Heart left ventricle (tissue), 16 donors: Measurements from ENCODE around the gene IL1RL2. TPM values are rescaled to one million over a fixed set of nuclear protein-coding genes. Genes with fewer than 3 reads are reported as not detected.

Experiments used
- ATAC-seq, 4 donors: fragments of 200-7000 bp; cut with Tn5 transposase; one replicate each; pipeline ENCODE4 v1.9.1; 2020 to 2022; ENCODE audit warnings: moderate library complexity in 4 of 4, mild to moderate bottlenecking in 3 of 4, moderate number of reproducible peaks in 1 of 4
- DNase-seq, 5 donors: peaks; one replicate each; pipeline ENCODE4 v3.0.0-alpha.2; 2020
- H3K27ac ChIP-seq, 12 donors: fragments of 200-600 bp; sonication (generic) in 4 of 12; one replicate each; pipeline versions ENCODE4 v1.5.0 to v1.8.0; 2016 to 2022; ENCODE audit warnings: mild to moderate bottlenecking in 2 of 12
- H3K27me3 ChIP-seq, 9 donors: fragments of 200-600 bp; sonication (generic) in 2 of 9; one replicate each; pipeline versions ENCODE4 v1.5.1 to v1.8.0; 2016 to 2022; ENCODE audit warnings: mild to moderate bottlenecking in 3 of 9
- H3K36me3 ChIP-seq, 9 donors: fragments of 200-600 bp; sonication (generic) in 2 of 9; one replicate each; pipeline versions ENCODE4 v1.5.0 to v1.8.0; 2018 to 2022; ENCODE audit warnings: mild to moderate bottlenecking in 2 of 9
- H3K4me1 ChIP-seq, 12 donors: fragments of 200-600 bp; sonication (generic) in 4 of 12; one replicate each; pipeline versions ENCODE4 v1.5.0 to v1.8.0; 2016 to 2022; ENCODE audit warnings: mild to moderate bottlenecking in 3 of 12
- H3K4me3 ChIP-seq, 12 donors: fragments of 200-600 bp; sonication (generic) in 4 of 12; one replicate each; pipeline versions ENCODE4 v1.5.0 to v1.8.0; 2017 to 2022; ENCODE audit warnings: mild to moderate bottlenecking in 9 of 12, moderate library complexity in 4 of 12
- H3K9me3 ChIP-seq, 12 donors: fragments of 200-600 bp; sonication (generic) in 4 of 12; one replicate each; pipeline versions ENCODE4 v1.5.0 to v1.8.0; 2016 to 2022; ENCODE audit warnings: mild to moderate bottlenecking in 1 of 12
- CTCF ChIP-seq, 12 donors: fragments of 200-600 bp; sonication (generic) in 4 of 12; IDR thresholded peaks; one replicate each; pipeline versions ENCODE4 v1.5.0 to v1.8.0; 2018 to 2022; ENCODE audit warnings: antibody characterized with exemption in 12 of 12, mild to moderate bottlenecking in 5 of 12
- POLR2A ChIP-seq, 2 donors: fragments of 450-650 bp; IDR thresholded peaks; one replicate each; pipeline ENCODE4 v1.6.1; 2017; ENCODE audit warnings: antibody characterized with exemption in 2 of 2, mild to moderate bottlenecking in 2 of 2, moderate library complexity in 2 of 2
- WGBS, 4 donors: extraction: QIAGEN DNeasy Blood & Tissue Kit in 2 of 4; methylation state at CpG; one replicate each; pipeline versions ENCODE4 v1.1.5 to v1.1.7; 2013 to 2018; 5-methylcytosine and 5-hydroxymethylcytosine counted together
- intact Hi-C, 10 donors: fragments of 100-400 bp; cut with DNase I; formaldehyde crosslinking; loops; one replicate each; pipeline versions ENCODE4 v1.11.1 to v1.14.2; 2022
- long read RNA-seq, 3 donors: library from polyadenylated mRNA; unstranded; transcript quantifications; one replicate each; pipeline ENCODE4 v2.0.0, GENCODE V29; 2020 to 2021
- polyA plus RNA-seq, 2 donors: library from polyadenylated mRNA; stranded (reverse); fragments of 200-250 nt; gene quantifications; one replicate each; pipeline ENCODE4 v1.2.3, GENCODE V29; 2013
- total RNA-seq, 9 donors: library from RNA; depleted of rRNA in 2 of 9; stranded (reverse); fragments of >200 nt in 2 of 9; fragmentation: NEBNext Ultra II Directional in 3 of 9; extraction: Animal tissue kit (Norgen Biotek cat#: 25700) in 3 of 9; gene quantifications; one replicate each; pipeline versions ENCODE4 v1.1.0 to v1.2.4, GENCODE V29; 2016 to 2023
- donor health status: ischemic (EF 13 %, LVEDD 7.1; RV severe dilation, severe dysfunction).
- donor health status: healthy with polysubstance abuse.
- donor health status: DM: no; HTN: yes; CAD: no.
- donor health status: DM: no; HTN: no; CAD: no.
- donor health status: ischemic (EF 25% LVEDD 6.9; RV normal size, moderate dysfunction).
- donor health status: ischemic (EF 25% LVEDD 5.7; RV mildly dilated, moderate dysfunction).
- donor health status: healthy.
- donor health status: DM: yes; HTN: yes; CAD: no.
- donor health status: ischemic (EF 35%, LVEDD 5.7; RV mildly dilated, moderate dysfunction).
- donor health status: nonischemic (EF 11% LVEDD 7.7; RV severe dilation, severe dysfunction).
- donor health status: DM: yes; HTN: yes; CAD: no.
- donor health status: PGD.
- donor health status: ischemic (EF 29% LVEDD 5.4; RV normal size, mild dysfunction).
- donor health status: nonischemic (EF 23%, LVEDD 6.1; RV moderate dilation, normal function).

Gene IL1RL2
- total RNA-seq (under 1 TPM in 5 of 9 donors, not detected in 4; 0.30 to 0.75 (median 0.56) TPM), polyA plus RNA-seq (under 1 TPM in 1 of 2 donors, not detected in 1; 0.22 TPM)
- long read RNA-seq, donor 1 = 0 reads
- long read RNA-seq, donor 2, partial matches to known transcripts = 1 of 3 reads
- long read RNA-seq, donor 2, other reads (novel, unspliced or antisense) = 2 of 3 reads
- long read RNA-seq, donor 3 = 0 reads

DNA sequence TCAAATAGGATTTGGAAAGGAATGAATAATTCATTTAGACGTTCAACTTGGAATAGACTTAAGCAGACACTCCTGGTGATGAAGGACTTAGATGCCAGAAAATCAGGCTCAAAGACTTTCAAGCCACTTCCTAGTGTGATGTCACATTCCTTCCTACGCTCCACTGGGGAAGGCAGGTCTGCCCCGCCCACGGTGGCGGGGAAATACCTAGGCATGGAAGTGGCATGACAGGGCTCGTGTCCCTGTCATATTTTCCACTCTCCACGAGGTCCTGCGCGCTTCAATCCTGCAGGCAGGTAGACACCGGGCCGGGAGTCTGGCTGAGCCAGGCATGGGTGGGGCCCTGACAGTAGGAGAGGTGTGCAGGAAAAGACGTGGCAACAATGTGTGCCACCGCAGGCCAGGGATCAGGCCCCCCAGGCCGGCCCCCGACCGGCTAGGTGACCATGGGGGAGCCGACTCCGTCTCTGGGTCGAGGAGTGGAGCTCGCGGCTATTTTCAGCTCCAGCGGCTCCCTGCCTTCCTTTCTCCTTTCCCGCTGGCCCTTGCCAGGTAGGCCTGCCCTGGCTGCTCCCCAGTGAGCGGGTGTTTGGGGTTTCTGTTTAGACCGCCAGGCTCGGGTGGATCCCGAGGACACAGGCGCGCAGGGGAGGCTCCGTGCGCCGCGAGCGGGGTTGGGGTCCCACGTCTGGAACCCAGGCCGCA, at the start of gene IL1RL2:
Gene IL1RL2 (plus strand): TSS at position 233 of the 705 bp plus-strand sequence. CDS start 845 bp downstream, outside the sequence.
- no peaks in the 10 kb centered on the region for H3K9me3 ChIP-seq
- peak within 1 kb of the TSS; percentile 22 to 64 (median 55) for H3K4me3 ChIP-seq
- WGBS, 4 donors = 35 to 53% (median 40%) methylated on average over 15 to 36 of the region's 36 CpGs
- no peaks in the 10 kb centered on the region for H3K36me3 ChIP-seq
- peaks cover 0 to 1% (median 0%) of the 10 kb centered on the region in 9 donors for H3K27me3 ChIP-seq
- peak within 1 kb of the TSS in 9 of 12 donors; percentile 23 to 70 (median 54) for H3K27ac ChIP-seq
- intact Hi-C loops = loop anchor here in 6 of 10 donors (2.0 to 10.0 kb wide), 5 partner anchors 38 to 168 kb away; partner anchors contain the start of gene IL18R1 (in 1 of the 6)
- DNase-seq (peak in 2 of 5 donors; percentile 14 to 60), ATAC-seq (peak in 3 of 4 donors; percentile 16 to 53 (median 41))
- H3K4me1 ChIP-seq = peaks cover 0 to 24% (median 5%) of the 10 kb centered on the region in 12 donors
- TF ChIP-seq POLR2A (IDR thresholded peaks at IDR 0.05) = no peak
- no peak for TF ChIP-seq CTCF (IDR thresholded peaks at IDR 0.05)

GRCh38 chr2:102137138-102137537, 49.7 kb upstream of the IL1RL2 start:
- Histone ChIP-seq H3K9me3 (peaks cover 0 to 3% (median 0%) of the 10 kb centered on the region in 12 donors), H3K27me3 (no peaks in the 10 kb centered on the region), H3K36me3 (no peaks in the 10 kb centered on the region), H3K27ac (no peak overlapping the region), H3K4me1 (peaks cover 0 to 33% (median 12%) of the 10 kb centered on the region in 12 donors), H3K4me3 (no peak overlapping the region)
- intact Hi-C loops = no loop called here
- DNase-seq = no peak
- no peak for ATAC-seq
- 93 to 96% (median 95%) methylated on average over 2 of the region's 2 CpGs for WGBS, 4 donors
- no peak for TF ChIP-seq CTCF (IDR thresholded peaks at IDR 0.05)
- TF ChIP-seq POLR2A (IDR thresholded peaks at IDR 0.05) = no peak

GRCh38 chr2:102138331-102138730, 48.5 kb upstream of the IL1RL2 start:
- Histone ChIP-seq H3K27ac (no peak overlapping the region), H3K4me3 (no peak overlapping the region), H3K27me3 (no peaks in the 10 kb centered on the region), H3K9me3 (no peaks in the 10 kb centered on the region), H3K4me1 (peaks cover 0 to 34% (median 13%) of the 10 kb centered on the region in 12 donors), H3K36me3 (no peaks in the 10 kb centered on the region)
- ATAC-seq (no peak), DNase-seq (no peak)
- TF ChIP-seq CTCF (IDR thresholded peaks at IDR 0.05) = no peak
- TF ChIP-seq POLR2A (IDR thresholded peaks at IDR 0.05) = no peak
- 72 to 80% (median 79%) methylated on average over 4 of the region's 4 CpGs for WGBS, 4 donors
- intact Hi-C loops = no loop called here

- no peak overlapping the region for H3K27ac ChIP-seq
- peaks cover 0 to 38% (median 14%) of the 10 kb centered on the region in 12 donors for H3K4me1 ChIP-seq
- WGBS, 4 donors = 77 to 91% (median 86%) methylated on average over 1 of the region's 1 CpG
- DNase-seq = no peak
- intact Hi-C loops = loop anchor here in 4 of 10 donors (5.0 kb wide), 4 partner anchors 58 to 118 kb away; no protein-coding TSS in a partner anchor
- no peak for TF ChIP-seq POLR2A (IDR thresholded peaks at IDR 0.05)
- TF ChIP-seq CTCF (IDR thresholded peaks at IDR 0.05) = no peak
- H3K4me3 ChIP-seq = no peak overlapping the region
- ATAC-seq = no peak
- H3K27me3 ChIP-seq = no peaks in the 10 kb centered on the region
- H3K36me3 ChIP-seq = peaks cover 0 to 4% (median 0%) of the 10 kb centered on the region in 9 donors
- peaks cover 0 to 3% (median 0%) of the 10 kb centered on the region in 12 donors for H3K9me3 ChIP-seq
These were observed 47.0 kb upstream of the IL1RL2 start for GRCh38 chr2:102139851-102140250.
